ENCODE results near the gene CSNK1G1.
"Not testable (repeated sequence)": the region's sequence is repeated elsewhere in the genome, so short reads cannot be mapped to it uniquely, and the experiment has no call there.

CSNK1G1 gene

GRCh38 chr15:64379216-64379960 lies 23.4 kb upstream of the CSNK1G1 start:
- Histone ChIP-seq H3K27ac (ENCODE audit: low read length) (no peak overlapping the region), H2AFZ (ENCODE audit: low read length) (no peak overlapping the region), H3K27me3 (replicated peaks; ENCODE audit: insufficient read depth, low read length) (no peaks in the 10 kb centered on the region), H3K4me2 (ENCODE audit: low read depth, low read length) (peak overlapping the region; percentile 77; the same call in 1 of the 2 replicates), H3F3A (ENCODE audit: insufficient read depth, low read length) (0 out of 2 replicates have a peak, but pooled peaks cover 3% of the 10 kb centered on the region), H3K9ac (ENCODE audit: low read length) (no peak overlapping the region; the same call in 1 of the 2 replicates), H3K36me3 (replicated peaks; ENCODE audit: insufficient read depth, low read length) (no peaks in the 10 kb centered on the region), H3K4me1 (ENCODE audit: low read length) (peaks cover 4% of the 10 kb centered on the region; the same call in 1 of the 2 replicates), H4K20me1 (ENCODE audit: insufficient read depth, low read length) (no peaks in the 10 kb centered on the region), H3K79me2 (ENCODE audit: low read length) (peaks cover 37% of the 10 kb centered on the region), H3K9me2 (replicated peaks; ENCODE audit: insufficient read depth, low read length) (no peaks in the 10 kb centered on the region), H3K4me3 (ENCODE audit: low read length) (peak overlapping the region; percentile 27; the same call in 1 of the 2 replicates), H3K9me3 (replicated peaks; ENCODE audit: insufficient read depth, low read length) (no peaks in the 10 kb centered on the region)
- TF ChIP-seq EZH2 (optimal IDR thresholded peaks at IDR 0.05; ENCODE audit: low read depth, low read length) (no peak), EZH2phosphoT487 (IDR thresholded peaks at IDR 0.05; ENCODE audit: low read length) (no peak), CTCF (IDR thresholded peaks at IDR 0.05; ENCODE audit: low read length) (no peak)
- no peak for DNase-seq

- Histone ChIP-seq H2AFZ (ENCODE audit: low read length) (no peak overlapping the region), H3K4me2 (ENCODE audit: low read depth, low read length) (no peak overlapping the region)
- no peak for DNase-seq
Measured at GRCh38 chr15:64373360-64373759, 17.4 kb upstream of the CSNK1G1 start.

GRCh38 chr15:64371383-64371782 lies 15.4 kb upstream of the CSNK1G1 start:
- H3K36me3 ChIP-seq (replicated peaks; ENCODE audit: insufficient read depth, low read length); H3K4me3 ChIP-seq (ENCODE audit: low read length); H3K27me3 ChIP-seq (replicated peaks; ENCODE audit: insufficient read depth, low read length); H3K4me1 ChIP-seq (ENCODE audit: low read length); H3K9me3 ChIP-seq (replicated peaks; ENCODE audit: insufficient read depth, low read length); H3K4me2 ChIP-seq (ENCODE audit: low read depth, low read length); H3F3A ChIP-seq (ENCODE audit: insufficient read depth, low read length); DNase-seq; H3K9ac ChIP-seq (ENCODE audit: low read length); H3K27ac ChIP-seq (ENCODE audit: low read length); H4K20me1 ChIP-seq (ENCODE audit: insufficient read depth, low read length); H2AFZ ChIP-seq (ENCODE audit: low read length); H3K9me2 ChIP-seq (replicated peaks; ENCODE audit: insufficient read depth, low read length); H3K79me2 ChIP-seq (ENCODE audit: low read length): not testable (repeated sequence)

More at GRCh38 chr15:64373360-64373759, 17.4 kb upstream of the CSNK1G1 start:
- H4K20me1 ChIP-seq (ENCODE audit: insufficient read depth, low read length) = no peaks in the 10 kb centered on the region
- H3K27me3 ChIP-seq (replicated peaks; ENCODE audit: insufficient read depth, low read length) = no peaks in the 10 kb centered on the region
- H3K4me1 ChIP-seq (ENCODE audit: low read length) = no peaks in the 10 kb centered on the region
- no peaks in the 10 kb centered on the region; the same call in 1 of the 2 replicates for H3F3A ChIP-seq (ENCODE audit: insufficient read depth, low read length)
- no peaks in the 10 kb centered on the region for H3K36me3 ChIP-seq (replicated peaks; ENCODE audit: insufficient read depth, low read length)
- no peaks in the 10 kb centered on the region for H3K9me2 ChIP-seq (replicated peaks; ENCODE audit: insufficient read depth, low read length)
- H3K4me3 ChIP-seq (ENCODE audit: low read length) = no peak overlapping the region
- no peak for TF ChIP-seq EZH2 (optimal IDR thresholded peaks at IDR 0.05; ENCODE audit: low read depth, low read length)
- no peak overlapping the region for H3K27ac ChIP-seq (ENCODE audit: low read length)
- H3K79me2 ChIP-seq (ENCODE audit: low read length) = peaks cover 14% of the 10 kb centered on the region
- H3K9ac ChIP-seq (ENCODE audit: low read length) = no peak overlapping the region
- H3K9me3 ChIP-seq (replicated peaks; ENCODE audit: insufficient read depth, low read length) = no peaks in the 10 kb centered on the region

GRCh38 chr15:64369078-64369607 lies 13.2 kb upstream of the CSNK1G1 start:
- Histone ChIP-seq H3K36me3 (replicated peaks; ENCODE audit: insufficient read depth, low read length) (no peaks in the 10 kb centered on the region), H3K9ac (ENCODE audit: low read length) (no peak overlapping the region), H3K4me2 (ENCODE audit: low read depth, low read length) (no peak overlapping the region), H3K79me2 (ENCODE audit: low read length) (peaks cover 4% of the 10 kb centered on the region), H4K20me1 (ENCODE audit: insufficient read depth, low read length) (no peaks in the 10 kb centered on the region), H3F3A (ENCODE audit: insufficient read depth, low read length) (no peaks in the 10 kb centered on the region; the same call in 1 of the 2 replicates), H3K4me3 (ENCODE audit: low read length) (no peak overlapping the region), H3K4me1 (ENCODE audit: low read length) (no peaks in the 10 kb centered on the region), H3K9me3 (replicated peaks; ENCODE audit: insufficient read depth, low read length) (no peaks in the 10 kb centered on the region), H3K27me3 (replicated peaks; ENCODE audit: insufficient read depth, low read length) (no peaks in the 10 kb centered on the region), H3K9me2 (replicated peaks; ENCODE audit: insufficient read depth, low read length) (no peaks in the 10 kb centered on the region), H2AFZ (ENCODE audit: low read length) (no peak overlapping the region), H3K27ac (ENCODE audit: low read length) (no peak overlapping the region)
- no peak for DNase-seq
- TF ChIP-seq EZH2phosphoT487 (IDR thresholded peaks at IDR 0.05; ENCODE audit: low read length) = no peak
